Ovary (tissue), 9 donors: ENCODE data around the gene AADACL2. TPM values are rescaled to one million over a fixed set of nuclear protein-coding genes. Genes with fewer than 3 reads are reported as not detected.

Experiments used
- DNase-seq, 5 donors: peaks; one replicate each; pipeline ENCODE4 v3.0.0-alpha.2; 2019 to 2020
- H3K27ac ChIP-seq, 2 donors: fragments of 200-600 bp; one replicate each; pipeline versions ENCODE4 v1.5.1 to v1.8.0; 2019 to 2022
- H3K27me3 ChIP-seq: fragments of 200-600 bp; one replicate; pipeline ENCODE4 v1.8.0; 2022
- H3K36me3 ChIP-seq: fragments of 200-600 bp; sonication (generic); one replicate; pipeline ENCODE4 v1.5.1; 2019
- H3K4me1 ChIP-seq: one replicate; pipeline ENCODE4 v1.8.1; 2013; ENCODE audit warnings: mild to moderate bottlenecking, moderate library complexity; ENCODE audit not compliant: insufficient read depth
- H3K4me3 ChIP-seq: fragments of 200-600 bp; sonication (generic); one replicate; pipeline ENCODE4 v1.5.1; 2017
- H3K9me3 ChIP-seq, 2 donors: fragments of 200-600 bp in 1 of 2; sonication (generic) in 1 of 2; one replicate each; pipeline versions ENCODE4 v1.5.1 to v1.8.1; 2013 to 2019; ENCODE audit warnings: mild to moderate bottlenecking in 1 of 2, moderate library complexity in 1 of 2
- EP300 ChIP-seq: sonication (generic); formaldehyde crosslinking; IDR thresholded peaks from one replicate; pipeline ENCODE4 v1.6.1; 2017; ENCODE audit warnings: antibody characterized with exemption
- POLR2A ChIP-seq: fragments of 450-650 bp; IDR thresholded peaks from one replicate; pipeline ENCODE4 v1.6.1; 2017; ENCODE audit warnings: antibody characterized with exemption, mild to moderate bottlenecking, moderate library complexity
- WGBS, 3 donors: extraction: QIAGEN DNeasy Blood & Tissue Kit in 1 of 3; methylation state at CpG; one replicate each; pipeline versions ENCODE4 v1.1.5 to v1.1.7; 2013 to 2017; 5-methylcytosine and 5-hydroxymethylcytosine counted together
- intact Hi-C, 4 donors: fragments of 100-400 bp; cut with DNase I; formaldehyde crosslinking; loops; one replicate each; pipeline versions ENCODE4 v1.11.0 to v1.15.1; 2022 to 2023
- polyA plus RNA-seq, 2 donors: library from polyadenylated mRNA; stranded (reverse); fragments of 200-250 nt in 1 of 2; fragments of 350-450 nt in 1 of 2; fragmentation: Illumina TruSeq in 1 of 2; extraction: RNeasy Lipid Tissue Mini Kit (QIAGEN cat#74804) in 1 of 2; gene quantifications; one replicate each; pipeline ENCODE4 v1.2.3, GENCODE V29; 2013 to 2014
- total RNA-seq, 7 donors: library from RNA; depleted of rRNA in 2 of 7; stranded (reverse); fragments of >200 nt in 2 of 7; fragmentation: NEBNext Ultra II Directional in 3 of 7; extraction: Animal tissue kit (Norgen Biotek cat#: 25700) in 3 of 7; gene quantifications; one replicate each; pipeline versions ENCODE4 v1.1.0 to v1.2.4, GENCODE V29; 2016 to 2023
- TF ChIP-seq, protein P1 (sequence below), 3 donors: fragments of 450-650 bp in 2 of 3; fragments of 200-600 bp in 1 of 3; IDR thresholded peaks; one replicate each; pipeline versions ENCODE4 v1.5.1 to v1.8.0; 2016 to 2022; ENCODE audit warnings: antibody characterized with exemption in 3 of 3, mild to moderate bottlenecking in 1 of 3
- donor health status: DM: no; HTN: no; CAD: no; lungs with moderate emphysema.
- donor health status: DM: no; HTN: no; CAD: no.
- donor health status: Bipolar disorder and iron deficiency.
- donor health status: DM: yes; HTN: yes; CAD: no.
- donor health status: DM: no; HTN: no; CAD: no.
- donor health status: DM: yes; HTN: yes; CAD: no.

Gene AADACL2
- total and polyA plus RNA-seq, 9 donors: 0.30 to 2.8 TPM; not detected in 7

DNA sequence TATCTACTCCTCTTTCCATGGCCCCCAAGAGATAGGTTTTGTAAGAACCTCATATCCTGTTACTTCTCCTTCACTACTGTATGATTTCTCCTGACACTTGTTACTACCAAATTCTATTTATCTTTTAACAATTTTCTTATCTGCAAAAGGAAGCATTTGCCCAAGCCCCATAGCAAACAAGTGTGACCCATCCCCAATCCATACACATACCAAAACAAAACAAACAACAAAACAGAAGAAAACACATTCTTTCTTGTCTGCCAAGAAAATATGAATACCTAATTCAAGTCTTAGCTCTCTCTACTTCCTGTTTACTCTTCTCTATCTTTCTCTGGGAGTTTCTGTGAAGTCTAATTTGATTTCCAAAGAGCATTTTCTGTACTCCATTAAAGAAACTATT, 41.2 kb downstream of the AADACL2 start:
- no peak for DNase-seq
- intact Hi-C loops: no loop called here
- Histone ChIP-seq H3K9me3 (no peaks in the 10 kb centered on the region), H3K27me3 (no peaks in the 10 kb centered on the region), H3K4me1 (no peaks in the 10 kb centered on the region), H3K4me3 (no peak overlapping the region), H3K27ac (no peak overlapping the region), H3K36me3 (no peaks in the 10 kb centered on the region)
- TF ChIP-seq POLR2A (no peak), EP300 (no peak)
- TF ChIP-seq, protein P1, sequence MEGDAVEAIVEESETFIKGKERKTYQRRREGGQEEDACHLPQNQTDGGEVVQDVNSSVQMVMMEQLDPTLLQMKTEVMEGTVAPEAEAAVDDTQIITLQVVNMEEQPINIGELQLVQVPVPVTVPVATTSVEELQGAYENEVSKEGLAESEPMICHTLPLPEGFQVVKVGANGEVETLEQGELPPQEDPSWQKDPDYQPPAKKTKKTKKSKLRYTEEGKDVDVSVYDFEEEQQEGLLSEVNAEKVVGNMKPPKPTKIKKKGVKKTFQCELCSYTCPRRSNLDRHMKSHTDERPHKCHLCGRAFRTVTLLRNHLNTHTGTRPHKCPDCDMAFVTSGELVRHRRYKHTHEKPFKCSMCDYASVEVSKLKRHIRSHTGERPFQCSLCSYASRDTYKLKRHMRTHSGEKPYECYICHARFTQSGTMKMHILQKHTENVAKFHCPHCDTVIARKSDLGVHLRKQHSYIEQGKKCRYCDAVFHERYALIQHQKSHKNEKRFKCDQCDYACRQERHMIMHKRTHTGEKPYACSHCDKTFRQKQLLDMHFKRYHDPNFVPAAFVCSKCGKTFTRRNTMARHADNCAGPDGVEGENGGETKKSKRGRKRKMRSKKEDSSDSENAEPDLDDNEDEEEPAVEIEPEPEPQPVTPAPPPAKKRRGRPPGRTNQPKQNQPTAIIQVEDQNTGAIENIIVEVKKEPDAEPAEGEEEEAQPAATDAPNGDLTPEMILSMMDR (IDR thresholded peaks at IDR 0.05): no peak

DNA sequence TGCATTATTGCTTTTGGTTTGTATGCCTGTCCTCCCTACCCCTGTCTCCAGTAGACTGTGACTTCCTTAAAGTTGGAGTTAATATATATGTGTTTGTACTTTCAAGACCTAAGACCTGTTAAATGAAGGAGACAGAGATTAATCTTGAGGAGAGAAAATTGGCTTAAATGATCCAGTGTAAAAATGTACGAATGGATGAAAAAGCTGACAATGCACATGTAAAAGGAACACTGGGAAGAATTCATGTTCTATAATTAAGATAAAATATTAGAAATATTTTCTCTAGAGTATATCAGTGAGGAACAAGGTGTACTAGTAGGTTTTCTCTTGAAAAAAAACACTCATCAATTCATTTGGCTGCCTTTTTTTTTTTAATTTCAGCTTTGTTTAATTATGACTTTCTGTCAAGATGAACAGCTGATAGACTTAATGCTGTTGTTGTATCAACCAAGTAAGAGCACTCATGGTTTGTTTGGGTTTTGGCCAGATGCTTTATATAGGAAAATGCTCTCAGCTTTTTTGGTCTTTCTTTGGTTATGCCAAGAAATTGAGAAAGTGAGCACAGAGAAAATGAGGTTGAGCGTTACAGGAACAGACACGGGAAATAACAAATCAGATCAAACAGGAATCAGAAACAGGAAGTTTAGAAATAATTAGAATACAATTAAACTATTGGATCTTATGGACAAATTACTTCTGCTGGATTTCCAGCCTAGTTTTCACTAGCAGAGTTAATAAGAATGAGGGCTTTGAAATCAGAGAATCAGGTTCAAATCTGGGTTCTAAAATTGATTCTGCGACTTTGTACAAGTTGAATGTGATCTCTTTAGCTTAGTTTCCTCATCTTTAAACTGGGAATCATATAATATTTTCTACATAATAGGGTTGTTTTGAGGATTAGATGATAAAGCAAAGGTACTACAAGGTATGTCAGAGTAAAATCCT, 41.9 kb downstream of the AADACL2 start:
- Histone ChIP-seq H3K4me3 (no peak overlapping the region), H3K9me3 (no peaks in the 10 kb centered on the region), H3K4me1 (no peaks in the 10 kb centered on the region), H3K27ac (no peak overlapping the region), H3K36me3 (no peaks in the 10 kb centered on the region), H3K27me3 (no peaks in the 10 kb centered on the region)
- DNase-seq: no peak
- TF ChIP-seq EP300: no peak
- no peak for TF ChIP-seq POLR2A
- TF ChIP-seq, protein P1 (IDR thresholded peaks at IDR 0.05): no peak
- intact Hi-C loops: no loop called here
- 70 to 76% (median 74%) methylated on average over 4 of the region's 4 CpGs for WGBS, 3 donors

DNA sequence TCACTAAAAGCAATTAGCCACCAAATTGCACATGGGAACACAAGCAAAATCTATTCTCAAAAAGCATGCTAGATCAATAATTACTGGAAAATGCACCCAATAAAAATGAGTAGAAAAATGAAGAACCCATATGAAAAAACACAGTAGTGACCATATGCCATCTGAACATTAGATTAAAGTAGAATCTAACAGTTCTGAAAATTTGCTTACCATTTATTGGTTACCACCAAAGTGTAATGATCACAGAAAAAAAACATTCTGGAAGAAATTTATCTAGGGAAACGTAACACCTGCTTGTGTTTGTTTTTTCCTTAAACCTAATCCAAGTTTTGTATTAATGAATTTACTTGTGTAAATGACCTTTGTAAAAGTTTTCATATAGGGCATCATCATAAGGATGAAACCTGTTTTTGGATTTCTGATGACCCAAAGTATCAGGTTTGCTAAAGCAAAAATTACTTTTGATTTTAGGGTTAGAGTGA, 42.6 kb downstream of the AADACL2 start:
- Histone ChIP-seq H3K27me3 (no peaks in the 10 kb centered on the region), H3K4me3 (no peak overlapping the region), H3K9me3 (no peaks in the 10 kb centered on the region), H3K36me3 (no peaks in the 10 kb centered on the region), H3K4me1 (no peaks in the 10 kb centered on the region), H3K27ac (no peak overlapping the region)
- 78 to 90% (median 85%) methylated on average over 1 of the region's 1 CpG for WGBS, 3 donors
- DNase-seq: no peak
- no peak for TF ChIP-seq EP300
- TF ChIP-seq, protein P1 (IDR thresholded peaks at IDR 0.05): no peak
- no peak for TF ChIP-seq POLR2A
- intact Hi-C loops: no loop called here

DNA sequence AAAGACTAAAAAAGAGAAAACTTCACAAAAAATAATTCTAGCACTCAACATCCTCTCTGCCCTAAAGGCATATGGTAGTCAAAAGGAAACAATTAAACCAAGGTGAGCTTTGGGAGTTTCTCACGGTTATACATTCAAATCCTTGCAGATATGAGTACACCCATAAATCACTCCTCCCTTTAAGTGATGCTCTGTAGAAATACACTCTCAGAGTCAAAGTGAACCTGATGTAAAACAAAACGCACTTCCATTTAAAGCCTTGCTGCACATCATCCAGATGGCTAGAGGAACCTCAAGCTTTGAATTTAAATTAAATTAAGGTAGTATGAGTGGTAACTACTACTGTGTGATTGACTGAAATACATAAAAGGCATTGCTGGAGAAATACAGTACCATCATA, 44.2 kb downstream of the AADACL2 start:
- 93 to 95% (median 95%) methylated on average over 2 of the region's 2 CpGs for WGBS, 3 donors
- H3K27me3 ChIP-seq: no peaks in the 10 kb centered on the region
- no peaks in the 10 kb centered on the region for H3K4me1 ChIP-seq
- no peaks in the 10 kb centered on the region for H3K36me3 ChIP-seq
- intact Hi-C loops: no loop called here
- no peak for DNase-seq
- H3K27ac ChIP-seq: no peak overlapping the region
- no peaks in the 10 kb centered on the region for H3K9me3 ChIP-seq
- TF ChIP-seq POLR2A (no peak), EP300 (no peak)
- TF ChIP-seq, protein P1 (IDR thresholded peaks at IDR 0.05): no peak
- H3K4me3 ChIP-seq: no peak overlapping the region
